NCI-H2171 (cell line): ENCODE results near the gene GRM1.

Experiments used
- DNase-seq: peaks from one replicate; lab custom pipeline; 2025; lab: John Stamatoyannopoulos, UW

Gene GRM1

GRCh38 chr6:146277142-146277541 is 248.3 kb downstream of the GRM1 start:
- DNase-seq, result no peak

- DNase-seq, result no peak
Measured at GRCh38 chr6:146281651-146282362, 252.9 kb downstream of the GRM1 start.

- DNase-seq, result no peak
Measured at GRCh38 chr6:146282837-146283236, 254.0 kb downstream of the GRM1 start.

GRCh38 chr6:146284311-146284710 is 255.4 kb downstream of the GRM1 start:
- DNase-seq, result no peak

GRCh38 chr6:146286961-146287360 is 258.1 kb downstream of the GRM1 start:
- no peak for DNase-seq

GRCh38 chr6:146287691-146288369 is 259.0 kb downstream of the GRM1 start:
- DNase-seq, result no peak

- DNase-seq, result no peak
Measured at GRCh38 chr6:146289816-146290588, 261.1 kb downstream of the GRM1 start.

GRCh38 chr6:146290589-146290901 is 261.7 kb downstream of the GRM1 start:
- no peak for DNase-seq

GRCh38 chr6:146292506-146292905 is 263.6 kb downstream of the GRM1 start:
- DNase-seq, result no peak

GRCh38 chr6:146295695-146296094 is 266.8 kb downstream of the GRM1 start:
- no peak for DNase-seq

GRCh38 chr6:146297815-146298214 is 269.0 kb downstream of the GRM1 start:
- DNase-seq, result no peak

- no peak for DNase-seq
Measured at GRCh38 chr6:146300521-146300920, 271.7 kb downstream of the GRM1 start.

- no peak for DNase-seq
Measured at GRCh38 chr6:146301764-146302163, 272.9 kb downstream of the GRM1 start.

GRCh38 chr6:146302994-146303393 is 274.1 kb downstream of the GRM1 start:
- DNase-seq, result no peak

- no peak for DNase-seq
Measured at GRCh38 chr6:146304181-146304580, 275.3 kb downstream of the GRM1 start.

- DNase-seq, result no peak
Measured at GRCh38 chr6:146305092-146305491, 276.2 kb downstream of the GRM1 start.

- no peak for DNase-seq
Measured at GRCh38 chr6:146305951-146306350, 277.1 kb downstream of the GRM1 start.

- DNase-seq, result no peak
Measured at GRCh38 chr6:146310628-146311027, 281.8 kb downstream of the GRM1 start.

GRCh38 chr6:146311079-146311478 is 282.2 kb downstream of the GRM1 start:
- no peak for DNase-seq

- no peak for DNase-seq
Measured at GRCh38 chr6:146312608-146313007, 283.7 kb downstream of the GRM1 start.

GRCh38 chr6:146315381-146316174 is 286.7 kb downstream of the GRM1 start:
- DNase-seq, result no peak

GRCh38 chr6:146316175-146316495 is 287.3 kb downstream of the GRM1 start:
- DNase-seq, result no peak

- no peak for DNase-seq
Measured at GRCh38 chr6:146331013-146331412, 302.2 kb downstream of the GRM1 start.
